Stimulated activated CD8-positive, alpha-beta memory T cell treated with anti-CD3 and anti-CD28 coated beads, Interleukin-12 subunit alpha, Interleukin-12 subunit beta, amount 100 ng/mL, for 24 hours (primary cell): ENCODE data around the gene FLRT2.

Source experiments
- DNase-seq: peaks from one replicate; pipeline ENCODE4 v3.0.0-alpha.2; 2020; ENCODE audit errors: extremely low read depth

FLRT2 gene

DNA sequence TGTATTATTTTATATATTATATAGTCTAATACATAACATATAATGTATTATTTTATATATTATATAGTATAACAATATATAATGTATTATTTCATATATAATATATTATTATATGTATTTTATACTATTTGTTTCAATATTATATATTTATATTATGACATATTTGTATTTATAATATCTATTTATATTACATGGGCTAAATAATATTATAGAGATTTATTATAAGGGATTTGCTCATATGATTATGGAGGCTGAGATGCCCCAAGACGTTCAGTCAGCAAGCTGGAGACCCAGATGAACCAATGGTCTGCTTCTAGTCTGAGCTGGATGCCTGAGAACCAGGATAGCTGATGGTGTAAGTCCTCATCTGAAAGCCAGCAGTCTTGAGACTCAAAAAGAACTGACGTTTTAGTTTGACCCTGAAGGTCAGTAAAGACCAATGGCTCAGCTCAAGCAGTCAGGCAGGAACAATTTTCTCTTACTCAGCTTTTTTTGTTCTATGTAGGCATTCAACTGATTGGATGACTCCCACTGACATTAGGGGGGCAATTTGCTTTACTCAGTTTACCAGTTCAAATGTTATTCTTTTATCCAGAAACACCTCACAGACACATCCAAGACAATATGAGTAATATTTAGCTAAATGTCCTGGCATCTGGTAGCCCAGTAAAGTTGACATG lies 130.4 kb downstream of the FLRT2 start:
- no peak for DNase-seq

DNA sequence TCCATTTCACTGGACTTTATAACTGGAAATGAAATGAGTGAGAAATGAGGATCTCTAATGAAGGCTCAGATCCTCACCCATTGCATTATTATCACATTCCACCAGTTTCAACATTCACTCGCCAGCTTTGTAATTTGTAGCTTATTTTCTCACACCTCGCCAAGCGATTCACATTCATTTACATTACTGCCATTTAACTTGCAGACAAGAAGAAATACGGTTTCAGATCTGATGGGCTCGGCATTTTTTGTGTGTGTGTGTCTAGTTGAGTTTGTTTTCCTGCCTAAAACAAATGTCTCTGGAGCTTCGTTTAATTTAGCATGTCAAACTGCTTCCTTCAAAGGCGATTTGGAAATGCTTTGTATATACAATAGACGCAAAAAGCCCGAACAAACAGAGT lies 132.2 kb downstream of the FLRT2 start:
- DNase-seq, result no peak

DNA sequence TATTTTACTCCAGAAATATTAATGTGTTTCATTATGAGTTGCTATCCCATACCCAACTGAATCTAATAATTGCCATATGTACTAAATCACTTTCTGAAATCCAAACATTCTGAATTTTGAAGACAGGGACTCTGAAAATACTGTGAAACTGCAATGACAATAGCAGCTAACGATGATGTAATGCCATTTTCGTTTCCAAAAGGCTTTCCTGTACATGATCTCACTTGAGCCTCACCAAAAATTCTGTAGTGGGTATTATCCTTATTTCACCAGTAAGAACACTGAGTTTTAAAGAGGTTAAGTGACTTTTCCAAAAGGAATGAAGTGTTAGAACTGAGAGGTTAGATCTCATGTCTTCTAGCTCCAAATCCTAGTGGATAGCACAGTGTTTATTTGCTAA lies 133.3 kb downstream of the FLRT2 start:
- no peak for DNase-seq

DNA sequence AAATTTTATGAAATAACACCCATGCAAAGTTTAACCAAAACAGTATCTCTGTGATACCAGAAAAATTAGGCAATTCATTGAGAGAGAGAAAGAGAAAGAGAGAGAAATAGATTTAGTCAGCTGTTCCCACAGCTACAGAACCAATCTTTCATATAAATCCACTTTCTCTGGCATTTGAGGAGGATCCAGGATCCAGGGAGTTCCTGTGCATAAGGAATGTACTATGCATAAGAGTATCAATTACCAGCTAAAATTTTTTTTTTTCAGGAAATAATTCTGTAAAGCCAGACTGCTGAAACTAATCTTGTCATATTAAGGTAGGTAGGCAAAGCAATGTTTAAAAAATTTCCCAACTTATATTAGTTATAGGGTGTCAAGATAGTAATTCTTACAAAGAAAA lies 133.7 kb downstream of the FLRT2 start:
- no peak for DNase-seq

DNA sequence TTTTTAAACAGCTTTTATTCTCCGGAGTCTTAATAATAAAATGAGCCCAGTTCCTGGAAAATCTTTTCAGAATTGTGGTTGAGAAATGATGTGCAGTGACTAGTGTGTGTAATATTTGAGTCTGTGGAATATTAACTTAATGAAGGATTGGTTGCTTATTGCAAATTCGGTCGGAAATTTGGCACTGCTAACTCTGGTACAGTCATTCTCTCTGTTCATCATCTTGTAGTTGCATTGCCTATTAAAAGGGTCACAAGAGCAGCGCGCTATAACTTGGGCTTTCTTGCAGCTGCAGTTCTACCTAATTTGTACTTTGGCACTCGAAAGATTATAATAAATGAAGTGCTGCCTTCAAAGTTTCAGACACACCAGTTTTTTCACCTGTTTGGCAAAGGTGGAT lies 146.0 kb downstream of the FLRT2 start:
- no peak for DNase-seq

DNA sequence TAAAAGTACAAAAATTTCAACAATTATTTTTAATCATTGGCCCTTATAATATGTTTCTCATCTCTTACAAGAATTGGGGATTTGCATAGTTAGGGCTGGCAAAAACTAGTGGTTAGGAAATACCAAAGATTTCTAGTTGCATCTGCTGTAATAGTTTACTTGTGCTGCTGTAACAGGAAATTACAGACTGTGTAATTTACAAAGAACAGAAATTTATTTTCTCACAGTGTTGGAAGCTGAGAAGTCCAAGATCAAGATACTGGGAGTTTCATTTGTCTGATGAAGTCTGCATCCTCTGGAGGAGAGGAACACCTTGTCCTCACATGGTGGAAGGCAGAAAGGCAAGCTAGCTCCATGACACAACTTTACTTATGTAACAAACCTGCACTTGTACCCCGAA lies 157.0 kb downstream of the FLRT2 start:
- no peak for DNase-seq

DNA sequence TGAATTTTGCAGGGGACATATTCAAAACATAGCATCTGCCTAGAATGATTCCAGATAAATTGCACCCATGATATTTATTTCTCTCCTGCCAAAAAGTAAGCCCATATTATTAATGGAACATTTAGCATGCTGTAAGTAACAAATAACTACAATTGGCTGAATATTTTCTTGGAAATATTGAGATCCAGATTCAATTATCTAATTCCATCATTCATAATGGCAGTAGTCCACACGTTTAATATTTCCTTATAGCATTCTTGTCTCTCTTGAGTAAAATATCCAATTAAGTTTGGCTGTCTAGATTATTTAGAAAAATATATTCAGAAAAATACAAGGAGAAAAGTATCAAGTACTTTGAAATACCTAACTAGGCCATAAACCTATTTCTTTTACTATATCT lies 157.5 kb downstream of the FLRT2 start:
- no peak for DNase-seq

DNA sequence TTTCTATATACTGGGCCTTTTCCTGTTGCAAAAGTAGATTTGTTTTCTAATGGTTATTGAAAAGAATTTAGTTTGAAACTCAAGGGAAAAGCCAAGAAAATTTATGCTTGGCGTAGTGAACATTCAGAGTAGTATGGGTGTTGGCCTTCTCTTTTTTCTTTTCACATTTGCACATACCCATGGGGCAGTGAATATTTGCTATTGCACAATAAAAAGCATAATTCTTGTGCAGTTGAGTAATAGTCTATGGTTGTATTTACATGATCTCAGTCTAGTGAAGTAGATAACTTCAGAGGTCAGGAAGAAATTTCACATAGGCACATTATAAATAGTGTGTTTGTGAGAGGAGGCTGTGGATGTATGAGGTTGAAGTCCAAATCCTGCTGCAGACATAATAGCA lies 158.1 kb downstream of the FLRT2 start:
- no peak for DNase-seq

DNA sequence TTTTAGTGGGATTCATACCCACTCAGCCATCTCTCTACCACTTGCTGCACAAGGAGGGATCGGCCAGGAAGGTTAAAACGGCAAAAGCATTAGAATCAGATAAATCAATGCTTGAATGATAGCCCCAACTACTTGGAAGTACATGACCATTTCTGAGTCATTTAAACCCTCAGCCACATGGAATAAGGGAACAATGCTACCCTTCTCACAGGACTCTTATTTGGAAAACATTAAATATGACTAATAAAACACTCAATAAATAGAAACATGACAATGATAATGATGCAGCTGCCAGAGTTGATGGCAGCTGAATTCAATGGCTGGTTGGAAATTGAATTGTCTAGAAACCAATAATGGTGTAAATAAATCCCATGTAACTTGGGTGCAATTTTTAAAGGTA lies 165.4 kb downstream of the FLRT2 start:
- DNase-seq, result no peak

DNA sequence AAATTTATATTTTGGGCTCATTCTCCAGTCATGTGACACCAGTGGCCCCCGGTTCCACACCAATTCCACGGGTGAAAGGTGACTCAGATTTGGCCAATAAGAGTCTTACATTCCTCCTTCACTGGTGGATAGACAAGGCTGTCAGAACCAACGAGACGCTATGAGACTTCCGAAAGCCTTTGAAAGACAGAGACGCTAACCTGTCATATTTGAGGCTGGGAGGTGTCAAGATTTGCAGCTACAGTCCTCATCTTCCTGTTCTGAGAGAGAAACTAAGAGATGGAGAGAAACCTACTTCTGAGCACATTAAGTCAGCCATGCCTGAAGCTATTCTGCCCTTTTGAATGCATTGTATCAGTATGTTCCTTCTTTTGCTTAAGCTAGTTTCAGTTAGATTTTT lies 171.2 kb downstream of the FLRT2 start:
- DNase-seq, result no peak

DNA sequence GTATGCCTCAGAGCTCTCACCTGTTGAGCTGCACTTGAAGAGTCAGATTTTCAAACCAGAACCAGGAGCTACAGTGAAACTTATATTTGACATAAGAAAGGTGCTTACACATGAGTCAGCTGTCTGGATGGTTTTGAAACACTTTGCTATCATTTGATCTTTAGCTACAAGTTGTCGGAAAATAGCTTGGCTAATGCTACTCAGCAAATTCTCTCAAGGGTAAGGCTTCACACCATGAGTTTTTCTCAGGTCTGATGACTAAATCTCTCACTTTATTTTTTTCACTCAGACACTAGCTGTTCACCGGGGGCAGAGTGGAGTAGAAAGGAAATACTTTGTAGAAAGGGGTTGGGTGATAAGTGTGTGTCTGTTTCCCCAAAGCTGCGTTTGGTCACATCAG lies 171.8 kb downstream of the FLRT2 start:
- no peak for DNase-seq

DNA sequence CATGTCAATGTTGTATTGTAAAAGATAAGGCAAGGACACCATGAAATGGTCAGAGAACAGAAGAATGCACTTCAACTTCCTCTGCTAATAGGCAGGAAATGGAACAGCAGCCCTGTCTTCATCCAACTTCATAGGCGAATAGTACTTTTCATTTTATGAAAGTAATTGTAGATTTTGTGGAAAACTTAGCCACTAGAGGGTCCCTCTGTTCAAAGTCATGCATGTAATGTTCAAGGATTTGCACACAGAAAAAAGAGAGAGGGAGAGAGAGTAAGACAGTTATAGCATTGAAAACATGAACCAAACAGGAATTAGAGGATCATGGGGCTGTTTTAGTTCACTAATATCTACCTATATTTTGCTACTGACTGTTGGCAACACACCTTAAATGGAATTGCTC lies 172.2 kb downstream of the FLRT2 start:
- DNase-seq, result no peak

DNA sequence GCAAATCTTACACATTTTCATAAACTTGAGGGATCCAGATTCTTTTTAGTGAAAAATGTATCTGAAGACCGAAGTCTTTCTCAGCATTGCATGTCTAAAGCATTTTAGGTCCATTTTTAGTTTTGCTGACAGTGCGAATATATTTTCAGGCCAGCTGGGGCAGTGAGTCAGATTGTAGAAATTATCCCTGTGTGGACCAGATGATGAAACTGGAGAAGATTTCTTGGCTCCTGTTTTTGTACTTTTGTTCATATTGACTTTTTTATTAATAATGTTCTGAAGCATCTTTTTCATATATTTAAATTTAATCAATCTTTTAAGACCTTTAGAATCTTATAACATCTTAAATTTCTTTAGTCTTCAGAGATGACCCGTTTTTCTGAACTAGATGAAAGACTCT lies 173.1 kb downstream of the FLRT2 start:
- DNase-seq, result no peak
